NCI-H2029 (cell line): Measurements from ENCODE around the gene CRYZ.
A peak's percentile ranks its signal among the peaks of the same experiment; 100 is the strongest.

Source experiments
- DNase-seq: peaks from one replicate; lab custom pipeline; 2025; lab: John Stamatoyannopoulos, UW

CRYZ gene

DNA sequence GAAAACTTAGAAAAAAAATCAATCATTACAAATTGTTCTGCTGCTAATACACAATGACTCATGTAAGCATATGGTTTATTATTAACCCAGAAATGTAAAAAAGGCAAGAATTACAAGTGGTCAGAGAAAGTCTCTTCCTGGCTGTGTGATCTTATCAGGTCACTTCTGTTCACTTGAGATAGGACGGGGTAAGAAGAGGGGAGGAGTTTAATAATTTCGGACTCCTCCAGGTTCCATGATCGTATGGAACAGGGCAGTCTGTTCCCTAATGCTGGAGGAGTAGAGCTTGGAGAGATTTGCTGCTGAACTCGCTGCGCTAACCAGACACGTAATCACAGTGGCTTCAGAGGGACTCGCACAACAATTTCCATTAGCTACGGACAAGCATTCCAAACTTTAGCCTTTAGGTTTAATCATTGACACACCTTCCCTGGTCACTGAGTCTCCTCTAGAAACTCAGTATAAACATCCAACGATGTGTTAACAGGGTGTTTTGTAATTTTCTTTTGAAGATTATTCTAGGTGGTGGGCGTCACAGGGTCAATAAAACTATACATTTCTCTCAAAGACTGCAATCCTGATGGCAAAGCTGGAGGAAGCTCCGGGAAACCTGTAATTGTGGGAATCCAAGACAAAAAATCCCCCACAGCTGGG is 1.3 kb downstream of the CRYZ start:
- DNase-seq, result no peak

DNA sequence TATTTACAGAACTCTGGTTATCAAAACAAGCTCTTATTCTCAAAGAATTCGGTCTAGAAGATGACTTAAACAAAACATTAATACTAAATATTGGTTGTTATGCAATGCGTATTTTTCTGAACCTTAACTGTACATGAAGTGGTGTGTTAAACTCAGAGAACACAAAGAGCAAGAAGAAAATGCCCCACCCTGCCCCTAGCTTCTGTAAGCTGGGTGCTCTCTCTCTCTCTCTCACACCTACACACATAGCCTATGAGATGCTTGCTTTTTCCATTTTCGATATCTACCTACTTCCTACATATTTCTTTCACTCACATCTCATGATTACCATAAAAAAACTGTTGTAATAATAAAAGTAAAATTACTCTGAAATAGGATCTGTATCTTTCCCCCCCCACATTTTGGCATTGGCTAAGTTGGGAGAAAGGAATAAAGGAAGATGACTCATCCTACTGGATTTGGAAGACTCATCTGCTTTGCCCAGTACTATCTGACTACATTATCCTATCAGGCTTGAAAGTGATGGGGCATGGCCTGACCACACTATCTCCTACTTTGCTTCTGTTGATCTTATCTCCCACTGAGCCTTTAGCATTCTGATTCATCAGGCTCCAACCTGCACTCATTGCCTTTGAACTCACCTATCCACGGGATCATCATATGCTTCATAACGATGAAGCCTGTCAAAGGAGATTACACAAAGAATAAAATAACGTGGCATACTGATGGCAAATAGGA is 2.9 kb downstream of the CRYZ start:
- DNase-seq, result no peak

DNA sequence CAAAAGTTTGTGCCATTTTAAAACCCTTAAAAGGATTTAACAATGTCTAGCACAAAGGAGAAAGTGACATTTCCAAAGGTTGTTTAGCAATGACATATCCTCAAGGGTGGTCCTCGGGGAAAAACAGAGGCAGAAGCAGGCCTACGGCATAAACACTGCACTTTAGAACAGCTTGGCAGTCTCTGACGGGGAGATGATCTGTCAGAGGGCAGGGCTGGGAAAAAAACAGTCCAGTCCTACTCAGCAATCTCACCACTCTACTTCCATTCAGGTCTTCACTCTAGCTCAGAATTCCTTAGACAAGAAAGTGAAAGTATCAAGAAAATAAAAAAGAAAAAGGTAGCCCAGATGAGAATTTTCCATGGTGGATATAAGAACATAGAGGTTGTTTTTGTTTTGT is 4.1 kb downstream of the CRYZ start:
- no peak for DNase-seq

DNA sequence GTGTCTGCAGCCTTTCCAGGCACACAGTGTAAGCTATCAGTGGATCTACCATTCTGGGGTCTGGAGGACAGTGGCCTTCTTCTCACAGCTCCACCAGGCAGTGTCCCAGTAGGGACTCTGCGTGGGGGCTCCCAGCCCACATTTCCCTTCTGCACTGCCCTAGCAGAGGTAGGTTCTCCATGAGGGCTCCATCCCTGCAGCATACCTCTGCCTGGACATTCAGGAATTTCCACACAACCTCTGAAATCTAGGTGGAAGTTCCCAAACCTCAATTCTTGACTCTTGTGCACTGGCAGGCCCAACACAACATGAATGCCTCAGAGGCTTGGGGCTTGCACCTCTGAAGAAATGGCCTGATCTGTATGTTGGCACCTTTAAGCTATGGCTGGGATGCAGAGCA is 6.8 kb downstream of the CRYZ start:
- no peak for DNase-seq

GRCh38 chr1:74717626-74718025 is 15.2 kb downstream of the CRYZ start:
- no peak for DNase-seq

DNA sequence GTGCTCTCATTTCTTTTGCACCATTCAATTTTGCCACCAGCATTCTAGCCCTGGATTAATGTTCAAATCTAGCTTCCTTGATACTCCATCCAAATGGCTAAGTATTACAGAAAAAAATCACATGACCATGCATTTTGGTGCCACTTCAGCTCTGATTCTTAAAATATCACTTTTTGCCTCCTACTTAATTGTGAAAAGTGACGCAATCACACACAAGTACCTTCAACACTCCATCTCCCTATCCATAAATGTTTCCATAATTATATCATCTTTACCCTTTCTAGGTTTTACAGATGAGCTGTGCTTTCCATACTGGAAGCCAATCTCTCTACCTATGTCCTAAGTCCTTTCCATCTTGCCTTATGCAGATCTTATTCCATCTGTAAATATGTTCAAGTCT is 16.0 kb downstream of the CRYZ start:
- DNase-seq, result no peak

- DNase-seq, result no peak
Observed at GRCh38 chr1:74715806-74716205, 17.0 kb downstream of the CRYZ start.

DNA sequence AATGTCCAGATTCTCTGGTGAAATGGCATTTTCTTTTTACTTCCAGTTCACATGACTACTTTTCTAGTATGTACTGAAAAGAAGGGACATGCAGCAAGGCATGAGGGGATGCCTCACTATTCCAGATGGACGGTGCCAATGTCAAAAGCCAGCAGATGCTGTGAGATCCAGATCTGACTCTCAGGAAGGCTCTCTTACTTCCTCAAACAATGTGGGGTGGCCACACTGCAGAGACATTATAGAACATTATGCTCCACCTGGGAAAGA is 17.7 kb downstream of the CRYZ start:
- no peak for DNase-seq

DNA sequence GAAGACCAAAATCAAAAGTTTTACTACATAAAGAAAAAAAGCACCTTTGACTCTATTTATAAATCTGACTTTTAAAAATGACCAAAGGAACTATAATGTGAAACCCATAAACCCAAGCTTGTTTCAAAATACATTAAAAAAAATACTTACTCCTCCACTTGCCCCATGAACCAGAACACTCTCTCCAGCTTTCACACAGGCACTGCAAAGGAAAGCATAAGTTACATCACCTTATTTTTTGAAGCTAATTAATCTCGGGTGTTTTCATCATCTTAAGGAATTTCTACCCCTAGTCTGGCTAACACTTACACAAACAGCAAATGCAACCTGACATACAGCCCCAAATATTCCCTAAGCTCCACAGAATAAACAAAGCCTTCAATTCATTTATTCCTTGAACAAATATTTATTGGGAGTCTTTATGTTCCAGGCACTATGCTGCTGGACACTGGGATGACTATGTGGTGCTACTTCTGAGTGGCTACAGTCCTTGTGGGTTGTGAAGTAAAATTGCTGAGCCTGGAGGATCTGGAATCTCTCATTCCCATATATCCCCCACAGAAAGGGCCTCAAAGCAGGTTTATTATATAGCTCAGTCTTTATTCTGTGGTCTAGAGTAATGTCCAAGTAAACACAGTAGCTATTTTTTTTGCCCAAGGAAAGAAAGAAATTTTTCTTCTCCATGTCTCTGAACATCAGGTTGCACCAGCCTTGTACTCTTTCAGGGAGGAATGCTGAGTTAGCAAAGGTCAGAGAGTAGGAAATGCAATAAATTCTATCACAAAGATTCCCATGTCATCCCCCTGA is 18.2 kb downstream of the CRYZ start:
- DNase-seq, result no peak

DNA sequence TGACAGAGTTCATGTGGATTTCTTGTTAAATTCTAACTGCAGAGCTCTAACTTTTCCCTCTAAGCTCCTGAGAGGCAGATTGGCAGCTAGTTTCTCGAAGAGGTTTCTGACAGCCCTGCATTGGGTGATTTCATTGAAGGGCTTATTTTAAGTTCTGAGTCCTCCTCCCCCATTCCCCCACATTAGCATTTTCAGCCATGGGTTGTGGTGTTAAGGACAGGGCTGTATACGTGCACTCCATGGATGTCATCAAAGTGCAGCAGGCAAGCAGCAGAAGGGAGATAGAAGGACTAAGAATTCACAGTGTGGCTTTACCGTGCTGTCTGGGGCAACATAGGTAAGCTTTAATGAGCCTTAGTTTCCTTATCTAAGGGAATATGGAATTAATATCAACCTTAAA is 19.0 kb downstream of the CRYZ start:
- DNase-seq, result no peak

DNA sequence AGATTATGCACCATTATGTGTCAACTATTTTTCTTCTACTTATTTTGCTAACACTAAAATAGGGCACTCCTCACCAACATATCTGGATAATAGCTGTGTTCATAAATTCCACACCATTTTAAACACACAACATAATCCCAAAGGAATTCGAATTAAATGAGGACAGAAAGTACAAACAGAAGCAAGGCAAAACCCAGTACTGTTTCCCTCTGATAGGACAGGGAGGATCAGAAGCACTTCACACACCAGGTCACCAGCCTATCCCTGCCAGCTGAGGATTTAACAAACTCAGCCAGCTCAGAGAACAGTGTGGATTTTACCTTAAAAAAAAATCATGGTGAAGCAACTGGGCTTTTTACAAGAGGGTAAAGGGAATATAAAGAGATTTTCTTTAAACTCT is 20.0 kb downstream of the CRYZ start:
- DNase-seq, result no peak

DNA sequence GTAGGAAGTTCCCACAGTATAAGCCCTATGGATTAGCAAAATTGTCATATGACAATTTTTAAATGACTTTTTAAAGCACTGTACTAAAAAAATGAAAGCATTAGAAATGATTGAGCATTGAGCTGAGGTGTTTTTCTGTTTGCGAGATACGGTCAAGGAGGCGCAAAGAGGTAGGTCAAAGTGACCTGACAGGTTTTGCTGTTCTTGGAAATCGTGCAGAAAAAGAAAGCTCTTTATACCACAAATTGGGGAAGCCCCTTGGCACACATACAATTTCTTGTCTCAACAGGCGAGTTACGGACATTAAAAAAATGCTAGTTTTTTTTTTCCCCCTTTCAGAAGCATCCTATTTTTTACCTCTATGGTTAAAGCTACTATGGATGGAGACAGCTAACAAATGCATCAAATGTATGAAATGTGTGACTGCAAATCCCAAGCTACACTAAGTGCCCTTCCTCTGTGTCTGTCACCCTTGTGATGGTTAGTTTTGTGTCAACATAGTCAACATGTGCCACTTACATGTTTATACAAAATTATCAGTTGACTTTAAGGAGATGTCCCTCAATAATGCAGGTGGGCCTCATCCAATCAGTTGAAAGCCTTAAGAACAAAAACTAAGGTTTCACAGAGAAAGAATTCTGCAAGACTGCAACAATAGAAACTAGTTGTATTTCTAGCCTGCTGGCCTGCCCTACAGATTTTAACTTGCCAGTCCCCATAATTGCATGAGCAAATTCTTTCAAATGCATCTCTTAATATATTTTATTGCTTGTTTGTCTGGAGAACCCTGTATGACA is 29.3 kb downstream of the CRYZ start:
- DNase-seq, result no peak

- no peak for DNase-seq
Observed at GRCh38 chr1:74699331-74699730, 33.5 kb downstream of the CRYZ start.

DNA sequence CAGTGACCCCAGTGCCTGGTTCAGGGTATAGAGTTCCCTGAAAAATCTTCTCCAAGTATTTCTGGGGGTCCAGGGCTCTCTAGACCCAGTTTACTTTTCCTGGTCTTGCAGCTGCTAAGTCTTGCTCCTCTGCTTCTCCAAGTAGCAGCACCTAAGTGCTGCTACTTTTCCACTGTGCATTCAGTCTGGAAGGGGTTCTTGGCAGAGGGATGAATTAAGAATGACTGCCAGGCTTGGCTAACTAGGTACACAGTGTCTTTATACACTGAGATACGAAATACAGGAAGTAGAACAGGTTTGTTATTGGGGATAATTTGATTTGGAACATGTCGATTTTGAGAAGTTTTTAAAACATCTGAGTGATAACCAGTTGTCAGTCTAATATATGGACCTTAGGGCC is 35.0 kb downstream of the CRYZ start:
- no peak for DNase-seq

DNA sequence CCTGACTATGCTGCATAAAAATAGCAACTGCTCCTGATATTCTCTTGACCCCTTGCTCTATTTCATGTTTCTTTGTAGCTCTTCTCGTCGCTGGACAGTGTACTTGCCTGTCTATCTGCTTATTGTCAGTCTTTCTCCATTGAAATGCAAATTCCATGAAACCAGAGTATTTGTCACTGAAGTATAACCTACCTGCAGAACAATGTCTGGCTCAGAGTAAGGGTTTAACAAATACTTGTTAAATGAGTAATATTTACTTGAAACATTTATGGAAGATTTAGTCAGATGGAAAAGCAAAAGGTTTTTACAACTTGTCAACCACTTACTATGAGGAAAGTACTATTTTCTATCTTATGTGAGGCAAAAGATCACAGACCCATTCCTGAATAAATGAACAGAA is 39.4 kb downstream of the CRYZ start:
- DNase-seq, result no peak

GRCh38 chr1:74690909-74691308 is 41.9 kb downstream of the CRYZ start:
- peak; percentile 8 for DNase-seq

GRCh38 chr1:74690364-74690696 is 42.5 kb downstream of the CRYZ start:
- no peak for DNase-seq

DNA sequence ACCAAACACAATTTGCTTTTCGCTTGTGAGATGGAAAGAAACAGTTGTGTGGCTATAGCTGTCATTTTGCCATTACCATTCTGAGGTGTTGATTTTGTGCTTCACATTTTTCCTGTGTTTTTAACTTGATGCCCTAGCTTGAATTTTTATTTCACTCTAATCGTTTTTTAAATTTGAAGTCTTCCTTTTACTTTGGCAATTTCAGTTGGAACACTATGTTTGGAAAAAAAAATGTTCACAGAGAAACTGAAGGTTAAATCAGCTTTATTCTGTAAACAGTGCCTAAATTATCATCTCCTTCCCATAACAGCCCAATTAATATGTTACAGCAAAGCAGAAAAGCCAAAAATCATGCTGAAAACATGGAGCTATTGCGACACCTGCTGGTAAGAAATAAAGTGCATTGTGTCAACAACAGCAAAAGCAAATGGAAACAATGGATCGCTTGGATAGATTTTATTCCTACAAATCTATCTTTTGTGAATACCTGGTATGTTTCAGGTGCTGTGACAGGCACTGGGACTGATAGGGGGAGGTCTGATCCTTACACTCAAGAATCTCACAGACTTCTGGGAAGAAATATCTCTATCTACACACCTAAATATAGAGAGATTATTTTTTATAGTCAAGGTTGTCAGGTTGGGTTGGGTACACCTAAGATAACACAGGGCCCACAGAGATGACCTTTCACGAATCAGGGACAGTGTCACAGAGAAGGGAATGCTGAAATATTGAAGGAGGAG is 43.1 kb downstream of the CRYZ start:
- DNase-seq, result peak; percentile 40

DNA sequence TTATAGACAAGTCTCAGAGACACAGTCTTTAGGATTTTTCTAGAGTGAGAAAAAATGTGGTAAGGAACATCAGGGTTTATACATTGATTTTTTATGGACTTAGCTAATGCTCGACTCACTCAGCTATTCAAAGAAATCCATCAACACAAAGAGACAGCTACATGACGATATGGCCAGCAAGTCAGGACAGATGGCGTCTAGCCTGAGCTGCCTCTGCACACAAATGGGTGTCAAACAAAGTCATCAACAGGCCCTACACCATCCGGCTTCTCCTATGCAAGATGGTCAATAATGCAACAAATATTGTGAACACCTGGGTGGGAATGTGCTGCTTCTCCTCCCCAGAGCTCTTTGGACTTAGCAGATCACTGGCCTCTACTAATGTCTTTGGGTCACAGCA is 45.9 kb downstream of the CRYZ start:
- DNase-seq, result no peak

DNA sequence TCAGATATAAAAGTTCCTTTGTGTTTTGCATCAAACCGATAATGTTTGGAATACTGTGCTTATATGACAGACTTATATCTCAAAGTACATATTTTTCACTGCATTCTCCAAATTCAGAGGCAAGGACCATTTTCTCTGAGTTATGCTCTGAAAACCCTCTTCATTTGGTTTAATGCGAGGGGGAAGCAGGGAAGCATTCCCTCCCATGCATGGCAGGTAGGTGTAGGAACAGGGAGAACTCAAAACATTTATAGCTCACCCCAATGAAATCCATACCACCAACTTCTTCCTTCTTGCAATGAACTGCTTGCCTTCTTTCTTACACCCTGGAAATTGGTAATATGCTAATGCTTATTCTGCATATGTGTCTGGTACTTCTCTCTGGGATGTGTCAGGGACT is 48.5 kb downstream of the CRYZ start:
- DNase-seq, result no peak

DNA sequence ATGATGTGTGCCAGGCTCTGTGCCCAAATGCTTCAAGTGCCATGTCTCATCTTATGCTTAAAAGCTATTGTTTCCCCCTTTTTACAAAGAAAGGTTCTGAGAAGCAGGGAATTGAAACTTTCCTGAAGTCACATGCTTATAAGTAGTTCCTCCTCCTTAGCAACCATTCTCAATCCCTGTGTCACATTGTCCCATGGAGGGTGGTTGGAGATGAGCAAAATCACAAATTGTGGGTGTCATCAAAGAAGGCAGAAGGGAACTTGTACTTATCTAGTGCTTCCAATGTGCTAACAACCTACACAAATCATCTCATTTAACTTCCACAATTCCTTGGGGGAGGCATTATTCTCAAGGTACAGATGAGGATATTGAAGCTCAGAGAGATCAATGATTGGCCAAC is 49.2 kb downstream of the CRYZ start:
- DNase-seq, result no peak

GRCh38 chr1:74681851-74682250 is 51.0 kb downstream of the CRYZ start:
- no peak for DNase-seq
